ENCODE results near the gene CDCA7L. TPM values are rescaled to one million over a fixed set of nuclear protein-coding genes. Genes with fewer than 3 reads are reported as not detected.

The CDCA7L gene
- total RNA-seq, 1 donor = 30.0 TPM

GRCh38 chr7:21948887-21949540 is 3.3 kb upstream of the CDCA7L start:
- Histone ChIP-seq H3K27ac (ENCODE audit: low read depth, low read length) (no peak overlapping the region), H2AFZ (ENCODE audit: low read length) (peak overlapping the region; percentile 1)
- no peak for TF ChIP-seq CTCF (IDR thresholded peaks at IDR 0.05; ENCODE audit: extremely low read depth, low read depth, low read length)

DNA sequence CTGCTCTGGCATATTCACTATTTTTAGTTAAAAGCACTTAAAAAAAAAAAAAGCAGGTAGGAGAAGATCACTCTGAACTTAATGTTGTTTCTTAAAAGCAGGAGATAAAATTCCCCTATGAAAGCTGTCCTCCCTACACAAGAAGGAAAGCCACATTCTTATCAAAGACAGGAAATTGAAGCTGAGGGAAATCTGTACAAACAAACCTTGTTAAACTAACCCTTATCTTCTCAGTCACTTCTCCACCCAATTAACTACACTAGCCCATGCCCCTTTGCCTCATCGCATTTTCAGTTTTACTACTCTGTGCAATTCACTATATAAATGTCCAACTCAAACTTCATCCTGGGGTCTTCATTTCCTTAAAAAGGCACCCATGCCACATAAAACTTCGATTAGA is 2.7 kb upstream of the CDCA7L start:
- Histone ChIP-seq H3K9me3 (ENCODE audit: low read depth, low read length) (no peaks in the 10 kb centered on the region), H3K4me1 (ENCODE audit: insufficient read depth, low read length) (peaks cover 7% of the 10 kb centered on the region), H3K79me2 (ENCODE audit: insufficient read depth, low read length) (peaks cover under 1% of the 10 kb centered on the region), H3K27me3 (ENCODE audit: insufficient read depth, low read length) (no peaks in the 10 kb centered on the region), H3K4me2 (ENCODE audit: insufficient read depth, low read length) (no peak overlapping the region), H3K36me3 (ENCODE audit: insufficient read depth, low read length) (no peaks in the 10 kb centered on the region), H2AFZ (ENCODE audit: low read length) (no peak overlapping the region), H3K27ac (ENCODE audit: low read depth, low read length) (no peak overlapping the region), H3K4me3 (ENCODE audit: insufficient read depth, low read length) (no peak overlapping the region), H4K20me1 (ENCODE audit: insufficient read depth, low read length) (no peaks in the 10 kb centered on the region)
- no peak for TF ChIP-seq CTCF (IDR thresholded peaks at IDR 0.05; ENCODE audit: extremely low read depth, low read depth, low read length)
- no peak for DNase-seq (ENCODE audit: insufficient read length, low spot score, missing footprints)

More at GRCh38 chr7:21948887-21949540, 3.3 kb upstream of the CDCA7L start:
- DNase-seq (ENCODE audit: insufficient read length, low spot score, missing footprints) = no peak
- H3K27me3 ChIP-seq (ENCODE audit: insufficient read depth, low read length) = no peaks in the 10 kb centered on the region
- H3K36me3 ChIP-seq (ENCODE audit: insufficient read depth, low read length) = no peaks in the 10 kb centered on the region
- H3K4me2 ChIP-seq (ENCODE audit: insufficient read depth, low read length) = no peak overlapping the region
- no peaks in the 10 kb centered on the region for H3K79me2 ChIP-seq (ENCODE audit: insufficient read depth, low read length)
- H3K4me3 ChIP-seq (ENCODE audit: insufficient read depth, low read length) = no peak overlapping the region
- H4K20me1 ChIP-seq (ENCODE audit: insufficient read depth, low read length) = no peaks in the 10 kb centered on the region
- H3K9me3 ChIP-seq (ENCODE audit: low read depth, low read length) = no peaks in the 10 kb centered on the region
- peaks cover 4% of the 10 kb centered on the region for H3K4me1 ChIP-seq (ENCODE audit: insufficient read depth, low read length)

DNA sequence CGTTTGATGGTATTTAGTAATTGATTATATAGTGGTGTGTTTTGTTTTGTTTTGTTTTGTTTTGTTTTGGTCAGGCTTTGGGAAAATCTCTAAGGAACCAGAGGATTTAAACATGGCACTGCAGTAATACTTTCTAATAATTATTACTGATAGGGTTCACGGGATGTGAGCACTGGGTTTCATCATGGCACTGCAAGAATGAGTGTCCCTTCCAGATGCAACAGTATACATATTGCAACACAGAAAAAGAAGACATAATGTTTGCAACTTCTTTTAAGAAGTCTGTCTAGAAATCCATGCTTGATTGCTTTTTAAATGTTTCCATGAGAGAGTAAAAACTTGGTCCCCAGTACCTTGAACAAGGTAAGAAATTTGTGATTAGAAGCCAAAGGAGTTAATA is 2.2 kb upstream of the CDCA7L start:
- H3K4me2 ChIP-seq (ENCODE audit: insufficient read depth, low read length) = no peak overlapping the region
- H3K79me2 ChIP-seq (ENCODE audit: insufficient read depth, low read length) = peaks cover 5% of the 10 kb centered on the region
- H3K4me1 ChIP-seq (ENCODE audit: insufficient read depth, low read length) = peaks cover 9% of the 10 kb centered on the region
- H3K9me3 ChIP-seq (ENCODE audit: low read depth, low read length) = no peaks in the 10 kb centered on the region
- no peak for TF ChIP-seq CTCF (IDR thresholded peaks at IDR 0.05; ENCODE audit: extremely low read depth, low read depth, low read length)
- H3K4me3 ChIP-seq (ENCODE audit: insufficient read depth, low read length) = no peak overlapping the region
- no peak overlapping the region for H2AFZ ChIP-seq (ENCODE audit: low read length)
- no peaks in the 10 kb centered on the region for H3K36me3 ChIP-seq (ENCODE audit: insufficient read depth, low read length)
- DNase-seq (ENCODE audit: insufficient read length, low spot score, missing footprints) = no peak
- no peaks in the 10 kb centered on the region for H4K20me1 ChIP-seq (ENCODE audit: insufficient read depth, low read length)
- H3K27ac ChIP-seq (ENCODE audit: low read depth, low read length) = no peak overlapping the region
- H3K27me3 ChIP-seq (ENCODE audit: insufficient read depth, low read length) = no peaks in the 10 kb centered on the region

- H3K27ac ChIP-seq (ENCODE audit: low read depth, low read length) = no peak overlapping the region
These were observed 1.4 kb upstream of the CDCA7L start for GRCh38 chr7:21947056-21947455.

More at GRCh38 chr7:21947056-21947455, 1.4 kb upstream of the CDCA7L start:
- Histone ChIP-seq H3K4me3 (ENCODE audit: insufficient read depth, low read length) (no peak overlapping the region), H3K36me3 (ENCODE audit: insufficient read depth, low read length) (no peaks in the 10 kb centered on the region), H3K9me3 (ENCODE audit: low read depth, low read length) (no peaks in the 10 kb centered on the region), H3K4me2 (ENCODE audit: insufficient read depth, low read length) (no peak overlapping the region), H3K4me1 (ENCODE audit: insufficient read depth, low read length) (peaks cover 9% of the 10 kb centered on the region), H3K27me3 (ENCODE audit: insufficient read depth, low read length) (no peaks in the 10 kb centered on the region), H4K20me1 (ENCODE audit: insufficient read depth, low read length) (no peaks in the 10 kb centered on the region), H2AFZ (ENCODE audit: low read length) (no peak overlapping the region), H3K79me2 (ENCODE audit: insufficient read depth, low read length) (peaks cover 11% of the 10 kb centered on the region)
- no peak for TF ChIP-seq CTCF (IDR thresholded peaks at IDR 0.05; ENCODE audit: extremely low read depth, low read depth, low read length)
- DNase-seq (ENCODE audit: insufficient read length, low spot score, missing footprints) = no peak

Measured in osteoblast (primary cell).